GM12878 (cell line): Measurements from ENCODE around the gene GLT6D1. TPM values are rescaled to one million over a fixed set of nuclear protein-coding genes. Genes with fewer than 3 reads are reported as not detected.

ENCODE experiments used
- ATAC-seq: fragments of 200-7000 bp; cut with Tn5 transposase; 3 replicates; pipeline ENCODE4 v1.9.1; 2020; ENCODE audit warnings: mild to moderate bottlenecking, moderate library complexity
- BruUV-seq: library from RNA; stranded (reverse); fragments of 400-500 nt; replicated peaks from 2 replicates; lab custom pipeline; 2021; lab: Mats Ljungman, UMichigan
- CTCF ChIA-PET: fragments of 300-600 bp; sonication (Branson Sonifier 250); formaldehyde crosslinking; extraction: SDS; loops from one replicate; lab custom pipeline; 2021; ENCODE audit warnings: inconsistent platforms; lab: Yijun Ruan, JAX
- POLR2A ChIA-PET: fragments of 350-600 bp; formaldehyde crosslinking; extraction: SDS; loops from one replicate; lab custom pipeline; 2021; ENCODE audit warnings: inconsistent platforms; lab: Charles Lee
- RAD21 ChIA-PET: fragments of 300-600 bp; sonication (Branson Sonifier 250); formaldehyde crosslinking; loops from one replicate; lab custom pipeline; 2023; ENCODE audit warnings: antibody characterized with exemption; ENCODE audit not compliant: unreplicated experiment; lab: Charles Lee
- SMC1A ChIA-PET: fragments of 300-600 bp; sonication (Branson Sonifier 250); formaldehyde crosslinking; loops from one replicate; lab custom pipeline; 2023; ENCODE audit not compliant: unreplicated experiment, uncharacterized antibody; lab: Charles Lee
- DNase-seq: peaks from one replicate; pipeline ENCODE4 v3.0.0-alpha.2; 2011; ENCODE audit warnings: low read depth, low spot score
- FAIRE-seq: peaks from 3 replicates; lab custom pipeline; 2011; peaks lifted over from hg19 to GRCh38; lab: Jason Lieb, UNC
- H2AFZ ChIP-seq: 2 replicates; pipeline ENCODE4 v1.6.0; 2011; ENCODE audit warnings: low read depth, low read length, control low read depth; ENCODE audit not compliant: control insufficient read depth
- H3K27ac ChIP-seq: 2 replicates; pipeline ENCODE4 v1.5.1; 2011; ENCODE audit warnings: control low read depth; ENCODE audit not compliant: control insufficient read depth, insufficient read depth
- H3K27me3 ChIP-seq, 2 experiments: replicated peaks in 1 of 2; 2 replicates each; pipeline versions ENCODE4 v1.6.0 to v1.6.1; 2011; ENCODE audit warnings: low read length in 1 of 2; ENCODE audit not compliant: control insufficient read depth in 2 of 2, insufficient read depth in 2 of 2
- H3K36me3 ChIP-seq, 2 experiments: 2 replicates each; pipeline ENCODE4 v1.5.1; 2011; ENCODE audit warnings: low read length in 1 of 2; ENCODE audit not compliant: control insufficient read depth in 2 of 2, insufficient read depth in 2 of 2
- H3K4me1 ChIP-seq: 2 replicates; pipeline ENCODE4 v1.6.1; 2011; ENCODE audit warnings: mild to moderate bottlenecking, low read length, moderate library complexity, mixed read lengths; ENCODE audit not compliant: control insufficient read depth, insufficient read depth
- H3K4me2 ChIP-seq: 2 replicates; pipeline ENCODE4 v1.6.0; 2011; ENCODE audit warnings: control low read depth; ENCODE audit not compliant: control insufficient read depth, insufficient read depth
- H3K4me3 ChIP-seq: fragments of 200-600 bp; sonication (generic); 2 replicates; pipeline ENCODE4 v1.5.1; 2016
- H3K79me2 ChIP-seq: 2 replicates; pipeline ENCODE4 v1.6.0; 2011; ENCODE audit warnings: low read length; ENCODE audit not compliant: control insufficient read depth, insufficient read depth
- H3K9ac ChIP-seq: 2 replicates; pipeline ENCODE4 v1.8.0; 2011; ENCODE audit warnings: low read length, control low read depth, mixed read lengths; ENCODE audit not compliant: control insufficient read depth, insufficient read depth
- H3K9me3 ChIP-seq: replicated peaks from 3 replicates; pipeline ENCODE4 v1.5.1; 2011; ENCODE audit warnings: mild to moderate bottlenecking, low read length; ENCODE audit not compliant: control insufficient read depth, insufficient read depth
- H4K20me1 ChIP-seq: 2 replicates; pipeline ENCODE4 v1.6.0; 2011; ENCODE audit not compliant: control insufficient read depth, insufficient read depth
- ATF3 ChIP-seq: IDR thresholded peaks from 2 replicates; pipeline ENCODE4 v1.6.1; 2011; ENCODE audit warnings: low read depth, mild to moderate bottlenecking, low read length, moderate library complexity, borderline replicate concordance; ENCODE audit errors: extremely low read depth
- BRCA1 ChIP-seq: IDR thresholded peaks from 2 replicates; pipeline ENCODE4 v1.6.1; 2011; ENCODE audit warnings: low read depth, low read length, improper control_type of control experiment
- ELK1 ChIP-seq: IDR thresholded peaks from 2 replicates; pipeline ENCODE4 v1.6.1; 2012; ENCODE audit warnings: low read depth, low read length, improper control_type of control experiment
- FOS ChIP-seq: IDR thresholded peaks from 3 replicates; pipeline ENCODE4 v1.6.1; 2011; ENCODE audit warnings: borderline replicate concordance; ENCODE audit not compliant: insufficient read length; ENCODE audit errors: extremely low read depth
- IRF5 ChIP-seq: fragments of 450-650 bp; IDR thresholded peaks from 2 replicates; pipeline ENCODE4 v1.6.1; 2017; ENCODE audit warnings: borderline replicate concordance
- MEF2A ChIP-seq: IDR thresholded peaks from 2 replicates; pipeline ENCODE4 v1.6.1; 2011; ENCODE audit warnings: low read depth, mild to moderate bottlenecking, low read length, moderate library complexity; ENCODE audit not compliant: insufficient read depth
- MXI1 ChIP-seq: fragments of 150-350 bp; IDR thresholded peaks from 2 replicates; pipeline ENCODE4 v1.6.1; 2011; ENCODE audit warnings: low read depth, mild to moderate bottlenecking, inconsistent platforms, low read length, improper control_type of control experiment
- NBN ChIP-seq: fragments of 450-650 bp; IDR thresholded peaks from 2 replicates; pipeline ENCODE4 v1.6.1; 2016
- NR2C2 ChIP-seq: IDR thresholded peaks from 2 replicates; pipeline ENCODE4 v1.6.1; 2011; ENCODE audit warnings: borderline replicate concordance, low read depth; ENCODE audit not compliant: control insufficient read depth, insufficient read length
- NR2F1 ChIP-seq: fragments of 450-650 bp; conservative IDR thresholded peaks from 2 replicates; pipeline ENCODE4 v1.6.1; 2017; ENCODE audit warnings: mild to moderate bottlenecking
- NRF1 ChIP-seq: conservative IDR thresholded peaks from 2 replicates; pipeline ENCODE4 v1.6.1; 2011; ENCODE audit warnings: mild to moderate bottlenecking, low read depth, low read length, improper control_type of control experiment
- POLR2AphosphoS2 ChIP-seq: IDR thresholded peaks from 2 replicates; pipeline ENCODE4 v1.6.1; 2011; ENCODE audit warnings: low read depth, mild to moderate bottlenecking, low read length, improper control_type of control experiment, moderate library complexity
- RAD21 ChIP-seq: IDR thresholded peaks from 2 replicates; pipeline ENCODE4 v1.6.1; 2011; ENCODE audit warnings: mild to moderate bottlenecking, low read depth, low read length, moderate library complexity; ENCODE audit not compliant: insufficient read depth
- TCF12 ChIP-seq: IDR thresholded peaks from 2 replicates; pipeline ENCODE4 v1.6.1; 2011; ENCODE audit warnings: low read depth, mild to moderate bottlenecking, low read length
- WGBS: methylation state at CpG from one replicate; pipeline ENCODE4 v1.1.6; 2016; ENCODE audit warnings: low lambda C conversion rate; ENCODE audit not compliant: insufficient replicate concordance, insufficient coverage; ENCODE audit errors: missing lambda C conversion rate; 5-methylcytosine and 5-hydroxymethylcytosine counted together
- in situ Hi-C: fragments of 300-500 bp; cut with MboI; formaldehyde crosslinking; loops from 9 replicates; pipeline ENCODE4 v1.14.3; 2018; ENCODE audit warnings: mixed read lengths
- intact Hi-C: fragments of 100-400 bp; cut with micrococcal nuclease; formaldehyde crosslinking; loops from one replicate; pipeline ENCODE4 v1.14.2; 2022; ENCODE audit not compliant: unreplicated experiment
- polyA plus RNA-seq, 11 experiments: library from polyadenylated mRNA; depleted of rRNA in 4 of 11; unstranded in 6 of 11; stranded (reverse) in 5 of 11; fragments of >200 nt; fragmentation: Nextera tagmentation in 4 of 11; fragmentation: Illumina TruSeq in 1 of 11; extraction: Ambion mirVana in 4 of 11; extraction: Trizol in 1 of 11; gene quantifications; 1 replicate in 1 of 11; 2 replicates in 10 of 11; pipeline versions ENCODE4 v1.2.1 to v1.2.3, GENCODE V29; 2011 to 2016; ENCODE audit warnings: inconsistent platforms in 2 of 11, missing spikeins in 2 of 11, low read depth in 1 of 11
- total RNA-seq, 4 experiments: library from RNA; depleted of rRNA in 3 of 4; stranded (reverse); fragments of >200 nt in 3 of 4; fragmentation: Illumina TruSeq in 1 of 4; extraction: Trizol in 1 of 4; gene quantifications; 2 replicates each; pipeline versions ENCODE4 v1.2.1 to v1.2.3, GENCODE V29; 2013 to 2021

Gene GLT6D1
- total and polyA plus RNA-seq, 10 of the 15 experiments (the other 5 are each of a cell fraction or from before 2014, with no cell fraction given): not detected

GRCh38 chr9:135596211-135596610, 43.1 kb downstream of the GLT6D1 start (continued):
- TF ChIP-seq ELK1 (no peak), ATF3 (no peak)

GRCh38 chr9:135592625-135593024, 46.7 kb downstream of the GLT6D1 start:
- ChIA-PET POLR2A (no interaction called here), SMC1A (no interaction called here)

GRCh38 chr9:135592331-135592590, 47.1 kb downstream of the GLT6D1 start:
- ATAC-seq (no peak), DNase-seq (no peak), FAIRE-seq (no peak)
- Histone ChIP-seq H3K9me3 (no peaks in the 10 kb centered on the region), H3K36me3 (no peaks in the 10 kb centered on the region), H3K4me1 (no peaks in the 10 kb centered on the region), H3K4me3 (no peak overlapping the region), H4K20me1 (no peaks in the 10 kb centered on the region), H3K27me3 (no peaks in the 10 kb centered on the region), H3K27ac (no peak overlapping the region), H3K9ac (no peak overlapping the region), H3K4me2 (no peak overlapping the region), H3K79me2 (no peaks in the 10 kb centered on the region), H2AFZ (no peak overlapping the region)
- ChIA-PET POLR2A (no interaction called here), SMC1A (no interaction called here), CTCF (no interaction called here), RAD21 (no interaction called here)
- intact Hi-C loops (no loop called here), in situ Hi-C loops (no loop called here)
- no TSS peak for BruUV-seq
- 51% methylated on average over 5 of the region's 5 CpGs for whole genome bisulfite sequencing
- no peak for TF ChIP-seq IRF5
- TF ChIP-seq MEF2A: no peak
- no peak for TF ChIP-seq NBN
- no peak for TF ChIP-seq RAD21
- TF ChIP-seq TCF12: no peak
- TF ChIP-seq NRF1: no peak
- no peak for TF ChIP-seq MXI1
- TF ChIP-seq FOS: no peak
- TF ChIP-seq NR2C2: no peak
- no peak for TF ChIP-seq POLR2AphosphoS2
- no peak for TF ChIP-seq BRCA1
- no peak for TF ChIP-seq NR2F1

More at GRCh38 chr9:135592625-135593024, 46.7 kb downstream of the GLT6D1 start:
- BruUV-seq: no TSS peak
- Histone ChIP-seq H3K4me1 (no peaks in the 10 kb centered on the region), H3K4me3 (no peak overlapping the region), H3K9me3 (no peaks in the 10 kb centered on the region), H2AFZ (no peak overlapping the region), H3K9ac (no peak overlapping the region), H3K27ac (no peak overlapping the region), H3K79me2 (no peaks in the 10 kb centered on the region), H3K36me3 (no peaks in the 10 kb centered on the region), H3K4me2 (no peak overlapping the region), H3K27me3 (no peaks in the 10 kb centered on the region), H4K20me1 (no peaks in the 10 kb centered on the region)
- FAIRE-seq (no peak), DNase-seq (no peak), ATAC-seq (no peak)
- ChIA-PET RAD21 (no interaction called here), CTCF (no interaction called here)
- TF ChIP-seq MXI1: no peak
- WGBS: 25% methylated on average over 12 of the region's 13 CpGs
- in situ Hi-C loops: no loop called here
- intact Hi-C loops: no loop called here
